HEK293 (cell line): ENCODE measurements around the gene CMTM1.
A peak's percentile ranks its signal among the peaks of the same experiment; 100 is the strongest.

ENCODE experiments used
- CTCF ChIA-PET: fragments of 350-600 bp; formaldehyde crosslinking; extraction: SDS; loops from one replicate; lab custom pipeline; 2021; ENCODE audit warnings: antibody characterized with exemption; lab: Yijun Ruan, JAX
- POLR2A ChIA-PET: fragments of 300-600 bp; formaldehyde crosslinking; extraction: SDS; loops from one replicate; lab custom pipeline; 2020; ENCODE audit warnings: antibody characterized with exemption, inconsistent platforms; lab: Yijun Ruan, JAX
- H3K27ac ChIP-seq: fragments of 200-500 bp; sonication (Bioruptor generic); 2 replicates; pipeline ENCODE4 v1.5.1; 2014; ENCODE audit warnings: low read depth, low read length, control low read depth, inconsistent platforms; ENCODE audit errors: extremely low read depth
- H3K36me3 ChIP-seq, 2 experiments: fragments of 200-500 bp in 1 of 2; sonication (Bioruptor generic) in 1 of 2; 1 replicate in 1 of 2; 2 replicates in 1 of 2; pipeline ENCODE4 v1.5.1; 2014 to 2017; ENCODE audit warnings: inconsistent platforms in 2 of 2, low read length in 2 of 2; ENCODE audit not compliant: control insufficient read depth in 2 of 2, insufficient read depth in 1 of 2
- H3K4me1 ChIP-seq: fragments of 200-500 bp; sonication (Bioruptor generic); 2 replicates; pipeline ENCODE4 v1.5.1; 2014; ENCODE audit warnings: mild to moderate bottlenecking, low read length, inconsistent platforms; ENCODE audit not compliant: control insufficient read depth, insufficient read depth
- H3K4me3 ChIP-seq: 2 replicates; pipeline ENCODE4 v1.5.1; 2011; ENCODE audit warnings: low read depth, mild to moderate bottlenecking, control low read depth, low read length, moderate library complexity
- H3K9me3 ChIP-seq: fragments of 200-500 bp; sonication (Bioruptor generic); 2 replicates; pipeline ENCODE4 v1.5.1; 2014; ENCODE audit warnings: low read depth, low read length, inconsistent platforms; ENCODE audit not compliant: control insufficient read depth, insufficient read depth
- GLI4 ChIP-seq: fragments of 450-650 bp; formaldehyde crosslinking; IDR thresholded peaks from 2 replicates; pipeline ENCODE4 v1.5.1; 2016; ENCODE audit warnings: missing biosample characterization, missing genetic modification characterization
- KLF1 ChIP-seq: fragments of 450-650 bp; formaldehyde crosslinking; IDR thresholded peaks from 2 replicates; pipeline ENCODE4 v1.5.1; 2016; ENCODE audit warnings: missing biosample characterization, missing genetic modification characterization
- KLF16 ChIP-seq: fragments of 450-650 bp; formaldehyde crosslinking; IDR thresholded peaks from 2 replicates; pipeline ENCODE4 v1.5.1; 2017; ENCODE audit warnings: missing biosample characterization, missing genetic modification characterization
- KLF7 ChIP-seq: fragments of 450-650 bp; formaldehyde crosslinking; IDR thresholded peaks from 2 replicates; pipeline ENCODE4 v1.5.1; 2016; ENCODE audit warnings: missing biosample characterization, missing genetic modification characterization, borderline replicate concordance
- SP2 ChIP-seq: fragments of 450-650 bp; formaldehyde crosslinking; IDR thresholded peaks from 2 replicates; pipeline ENCODE4 v1.5.1; 2016; ENCODE audit warnings: missing biosample characterization, missing genetic modification characterization
- SP7 ChIP-seq: fragments of 450-650 bp; formaldehyde crosslinking; IDR thresholded peaks from 2 replicates; pipeline ENCODE4 v1.5.1; 2016; ENCODE audit warnings: missing biosample characterization, missing genetic modification characterization
- TCF7L2 ChIP-seq: IDR thresholded peaks from 2 replicates; pipeline ENCODE4 v1.6.1; 2011; ENCODE audit warnings: low read depth, mild to moderate bottlenecking, inconsistent platforms, low read length, moderate library complexity, borderline replicate concordance
- ZNF140 ChIP-seq: fragments of 450-650 bp; formaldehyde crosslinking; IDR thresholded peaks from 2 replicates; pipeline ENCODE4 v1.5.1; 2016; ENCODE audit warnings: missing biosample characterization, missing genetic modification characterization
- ZNF148 ChIP-seq: fragments of 450-650 bp; formaldehyde crosslinking; IDR thresholded peaks from 2 replicates; pipeline ENCODE4 v1.5.0; 2017; ENCODE audit warnings: missing biosample characterization, missing genetic modification characterization, borderline replicate concordance
- ZNF248 ChIP-seq: fragments of 450-650 bp; formaldehyde crosslinking; IDR thresholded peaks from 2 replicates; pipeline ENCODE4 v1.5.1; 2017; ENCODE audit warnings: missing biosample characterization, missing genetic modification characterization
- ZNF266 ChIP-seq: fragments of 450-650 bp; formaldehyde crosslinking; IDR thresholded peaks from 2 replicates; pipeline ENCODE4 v1.5.1; 2016; ENCODE audit warnings: missing biosample characterization, missing genetic modification characterization, low read depth
- ZNF280C ChIP-seq: fragments of 450-650 bp; formaldehyde crosslinking; IDR thresholded peaks from 2 replicates; pipeline ENCODE4 v1.5.1; 2016; ENCODE audit warnings: missing biosample characterization, missing genetic modification characterization
- ZNF335 ChIP-seq: fragments of 450-650 bp; formaldehyde crosslinking; conservative IDR thresholded peaks from 2 replicates; pipeline ENCODE4 v1.5.1; 2016; ENCODE audit warnings: missing biosample characterization, missing genetic modification characterization
- ZNF449 ChIP-seq: fragments of 450-650 bp; formaldehyde crosslinking; IDR thresholded peaks from 2 replicates; pipeline ENCODE4 v1.5.1; 2017; ENCODE audit warnings: missing biosample characterization, mild to moderate bottlenecking, missing genetic modification characterization, moderate library complexity
- ZNF501 ChIP-seq: fragments of 450-650 bp; formaldehyde crosslinking; IDR thresholded peaks from 2 replicates; pipeline ENCODE4 v1.5.1; 2016; ENCODE audit warnings: missing biosample characterization, missing genetic modification characterization
- ZNF530 ChIP-seq: fragments of 450-650 bp; formaldehyde crosslinking; IDR thresholded peaks from 2 replicates; pipeline ENCODE4 v1.5.1; 2016; ENCODE audit warnings: low read depth, missing biosample characterization, missing genetic modification characterization
- ZNF600 ChIP-seq: fragments of 450-650 bp; formaldehyde crosslinking; IDR thresholded peaks from 2 replicates; pipeline ENCODE4 v1.5.1; 2016; ENCODE audit warnings: missing biosample characterization, missing genetic modification characterization
- ZNF792 ChIP-seq: fragments of 450-650 bp; formaldehyde crosslinking; IDR thresholded peaks from 2 replicates; pipeline ENCODE4 v1.5.1; 2016; ENCODE audit warnings: missing biosample characterization, missing genetic modification characterization
- ZNF837 ChIP-seq: fragments of 450-650 bp; formaldehyde crosslinking; IDR thresholded peaks from 2 replicates; pipeline ENCODE4 v1.5.1; 2016; ENCODE audit warnings: missing biosample characterization, missing genetic modification characterization

Gene CMTM1

DNA sequence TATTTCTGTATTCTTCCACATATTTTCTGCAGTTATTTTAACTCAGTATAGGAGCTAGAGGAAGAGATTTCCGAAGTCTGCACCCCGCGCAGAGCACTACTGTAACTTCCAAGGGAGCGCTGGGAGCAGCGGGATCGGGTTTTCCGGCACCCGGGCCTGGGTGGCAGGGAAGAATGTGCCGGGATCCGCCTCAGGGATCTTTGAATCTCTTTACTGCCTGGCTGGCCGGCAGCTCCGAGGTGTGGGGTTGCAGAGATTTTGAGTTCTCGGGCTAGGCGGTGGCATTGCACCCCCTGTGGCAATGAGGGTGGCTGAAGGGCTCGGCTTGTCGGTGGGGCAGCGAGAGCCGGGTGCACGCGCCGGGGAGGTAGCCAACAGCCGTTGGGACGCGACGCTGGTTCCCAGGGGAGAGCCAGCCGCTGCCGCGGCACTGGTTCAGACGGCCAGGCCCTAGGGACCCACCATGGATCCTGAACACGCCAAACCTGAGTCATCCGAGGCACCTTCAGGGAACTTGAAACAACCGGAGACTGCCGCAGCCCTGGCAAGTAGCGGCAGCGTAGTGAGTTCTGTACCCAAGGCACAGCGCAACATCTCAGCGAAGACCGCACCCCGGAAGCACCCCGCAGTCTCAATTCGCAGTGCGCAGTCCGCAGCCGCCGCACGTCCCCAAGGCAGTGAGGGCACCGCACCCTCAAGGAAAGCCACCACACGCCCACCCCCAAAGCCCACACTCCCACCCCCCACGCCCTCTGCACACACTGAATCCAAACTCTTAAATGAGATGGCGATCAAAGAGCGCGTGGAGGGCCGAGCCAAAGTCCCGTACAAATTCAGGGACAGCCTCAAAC, at the start of gene CMTM1:
TSS of gene CMTM1 (plus strand) at position 389 of the 851 bp plus-strand sequence. CDS start at position 464, 75 bp downstream.
- TF ChIP-seq ZNF248 (tag by site-specific recombination) (no peak), KLF7 (no peak), ZNF837 (tag by site-specific recombination) (no peak), ZNF280C (tag by site-specific recombination) (no peak), ZNF530 (tag by site-specific recombination) (no peak), ZNF266 (tag by site-specific recombination) (no peak), SP7 (tag by site-specific recombination) (no peak), ZNF792 (tag by site-specific recombination) (no peak)
- ChIA-PET CTCF (no interaction called here), POLR2A (interaction anchor here (1.4 kb wide), 1 partner anchor 14 kb away, joined by 5 read pairs; the partner anchor contains the start of gene CKLF)
- H3K36me3 ChIP-seq: peaks cover 5 to 54% of the 10 kb centered on the region in 2 experiments; a peak in 2 of 3 replicates
- H3K4me3 ChIP-seq: no peak within 1 kb of the TSS
- peaks cover 9% of the 10 kb centered on the region for H3K4me1 ChIP-seq
- H3K9me3 ChIP-seq: no peaks in the 10 kb centered on the region
- H3K27ac ChIP-seq: no peak within 1 kb of the TSS

DNA sequence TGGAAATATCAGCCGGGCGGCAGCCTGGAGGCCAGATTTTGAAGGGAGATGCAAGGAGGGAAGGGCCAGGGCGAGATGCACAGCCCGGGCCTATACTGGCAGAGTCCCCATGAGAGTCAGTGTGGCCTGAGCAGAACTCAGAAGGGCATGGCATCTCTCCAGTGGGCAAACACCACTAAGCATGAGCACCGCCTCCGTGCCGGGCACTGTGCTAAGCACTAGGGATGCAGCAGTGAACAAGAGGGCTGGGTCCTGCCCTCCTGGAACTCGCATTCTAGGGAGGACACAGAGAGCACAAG, 49.8 kb upstream of the CMTM1 start:
- H3K27ac ChIP-seq: peak overlapping the region; percentile 32; the same call in 1 of the 2 replicates
- peaks cover 0 to 21% of the 10 kb centered on the region in 2 experiments; a peak in 2 of 3 replicates for H3K36me3 ChIP-seq
- H3K4me1 ChIP-seq: peaks cover 7% of the 10 kb centered on the region; the same call in 1 of the 2 replicates
- no peak overlapping the region for H3K4me3 ChIP-seq
- H3K9me3 ChIP-seq: no peaks in the 10 kb centered on the region
- TF ChIP-seq ZNF335: 0 out of 2 replicates have a peak, but pooled peaks have one; percentile 45
- TF ChIP-seq ZNF501 (tag by site-specific recombination): no peak
- peak; percentile 94; the same call in 1 of the 2 replicates for TF ChIP-seq ZNF600 (tag by site-specific recombination)
- ChIA-PET POLR2A (no interaction called here), CTCF (interaction anchor here (1.1 kb wide), 1 partner anchor 41 kb away, joined by 6 read pairs; no protein-coding TSS in a partner anchor)

DNA sequence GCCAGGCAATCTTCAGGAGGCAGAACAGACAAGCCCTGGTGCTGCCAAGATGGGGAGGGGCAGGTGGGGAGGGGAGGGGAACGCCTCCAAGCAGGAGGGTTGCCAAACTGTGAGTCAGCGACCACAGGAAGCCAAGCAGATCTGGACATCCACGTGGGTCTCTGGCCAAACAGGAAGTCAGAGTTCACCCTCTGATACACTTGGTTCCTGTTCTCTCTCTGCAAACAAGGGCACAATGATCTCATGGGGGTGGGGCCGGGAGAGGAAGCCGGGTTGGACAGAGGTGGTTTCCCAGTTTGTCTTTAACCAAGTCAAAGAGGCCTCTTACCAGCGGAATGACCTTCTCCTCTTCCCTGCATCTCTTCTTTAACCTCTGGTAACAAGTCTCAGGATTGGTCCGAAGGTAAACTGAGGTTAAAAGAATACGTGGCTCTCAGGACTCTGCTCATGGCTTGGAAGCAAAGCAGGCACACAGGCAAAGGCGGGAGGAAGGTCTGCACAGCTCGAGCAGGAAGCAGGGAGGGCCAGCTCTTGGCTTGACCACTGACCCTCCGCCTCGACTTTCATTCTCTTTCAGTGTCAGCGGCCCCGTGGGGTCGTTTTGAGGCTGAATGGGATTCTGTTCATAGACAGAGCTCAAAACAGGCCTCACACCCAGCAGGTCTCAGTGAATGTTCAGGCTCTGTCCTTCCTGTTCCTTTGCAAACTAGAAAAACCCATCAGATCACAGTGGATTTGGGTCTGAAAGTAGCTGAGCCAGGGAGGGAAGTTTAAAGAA, 49.2 kb upstream of the CMTM1 start:
- CTCF ChIA-PET: interaction anchor here (0.7 kb wide), 1 partner anchor 193 kb away, joined by 3 read pairs; no protein-coding TSS in a partner anchor
- TF ChIP-seq ZNF148 (tag by site-specific recombination): no peak
- TF ChIP-seq GLI4 (tag by site-specific recombination): no peak
- peak; percentile 83 for TF ChIP-seq KLF1 (tag by site-specific recombination)
- TF ChIP-seq ZNF140: no peak
- no peak for TF ChIP-seq TCF7L2
- peak; percentile 69 for TF ChIP-seq SP2
- TF ChIP-seq ZNF449 (tag by site-specific recombination): no peak
- TF ChIP-seq SP7 (tag by site-specific recombination): peak; percentile 80
- no peak for TF ChIP-seq ZNF280C (tag by site-specific recombination)
- TF ChIP-seq KLF16: 0 out of 2 replicates have a peak, but pooled peaks have one; percentile 34
- no peak; the same call in 1 of the 2 replicates for TF ChIP-seq ZNF600 (tag by site-specific recombination)

More for the DNA sequence above, 49.2 kb upstream of the CMTM1 start:
- peak overlapping the region; percentile 16; the same call in 1 of the 2 replicates for H3K27ac ChIP-seq
- peaks cover 0 to 18% of the 10 kb centered on the region in 2 experiments; a peak in 2 of 3 replicates for H3K36me3 ChIP-seq
- POLR2A ChIA-PET: interaction anchor here (1.6 kb wide), 1 partner anchor 35 kb away, joined by 3 read pairs; the partner anchor contains the start of gene CKLF
- H3K4me1 ChIP-seq: peaks cover 12% of the 10 kb centered on the region; the same call in 1 of the 2 replicates
- no peak overlapping the region for H3K4me3 ChIP-seq
- no peaks in the 10 kb centered on the region for H3K9me3 ChIP-seq
